IPS-18a (cell line): Measurements from ENCODE around the gene OR52M1.

ENCODE experiments used
- H3K27ac ChIP-seq: one replicate; pipeline ENCODE4 v1.5.1; 2013; ENCODE audit warnings: low read length
- H3K27me3 ChIP-seq: one replicate; pipeline ENCODE4 v1.6.1; 2013; ENCODE audit warnings: mild to moderate bottlenecking, low read length; ENCODE audit not compliant: control insufficient read depth, insufficient read depth
- H3K36me3 ChIP-seq: one replicate; pipeline ENCODE4 v1.6.1; 2013; ENCODE audit warnings: low read depth, low read length; ENCODE audit not compliant: control insufficient read depth
- H3K4me1 ChIP-seq: one replicate; pipeline ENCODE4 v1.6.1; 2013; ENCODE audit warnings: low read depth, low read length; ENCODE audit not compliant: control insufficient read depth
- H3K4me3 ChIP-seq: one replicate; pipeline ENCODE4 v1.5.1; 2013; ENCODE audit warnings: low read length
- H3K9ac ChIP-seq: one replicate; pipeline ENCODE4 v1.6.1; 2013; ENCODE audit warnings: mild to moderate bottlenecking, low read length, moderate library complexity
- H3K9me3 ChIP-seq: one replicate; pipeline ENCODE4 v1.6.1; 2013; ENCODE audit warnings: low read depth, low read length; ENCODE audit not compliant: control insufficient read depth

Gene OR52M1

GRCh38 chr11:4544891-4545290 lies at the start of gene OR52M1:
Gene OR52M1, plus strand, starts transcription at chr11:4545191. Its CDS starts 0 bp downstream, at chr11:4545191.
- Histone ChIP-seq H3K9me3 (no peaks in the 10 kb centered on the region), H3K4me1 (no peaks in the 10 kb centered on the region), H3K9ac (no peak within 1 kb of the TSS), H3K36me3 (no peaks in the 10 kb centered on the region), H3K27ac (no peak within 1 kb of the TSS), H3K27me3 (no peaks in the 10 kb centered on the region), H3K4me3 (no peak within 1 kb of the TSS)

- H3K9me3 ChIP-seq = no peaks in the 10 kb centered on the region
- H3K9ac ChIP-seq = no peak overlapping the region
- H3K4me3 ChIP-seq = no peak overlapping the region
- no peaks in the 10 kb centered on the region for H3K27me3 ChIP-seq
- H3K27ac ChIP-seq = no peak overlapping the region
- H3K36me3 ChIP-seq = no peaks in the 10 kb centered on the region
- no peaks in the 10 kb centered on the region for H3K4me1 ChIP-seq
These were observed 49.5 kb upstream of the OR52M1 start for GRCh38 chr11:4495487-4495886.

GRCh38 chr11:4495986-4496385 lies 49.0 kb upstream of the OR52M1 start:
- Histone ChIP-seq H3K4me1 (no peaks in the 10 kb centered on the region), H3K27me3 (no peaks in the 10 kb centered on the region), H3K36me3 (no peaks in the 10 kb centered on the region), H3K4me3 (no peak overlapping the region), H3K27ac (no peak overlapping the region), H3K9me3 (no peaks in the 10 kb centered on the region), H3K9ac (no peak overlapping the region)

- Histone ChIP-seq H3K36me3 (no peaks in the 10 kb centered on the region), H3K9me3 (no peaks in the 10 kb centered on the region), H3K27me3 (no peaks in the 10 kb centered on the region), H3K4me1 (no peaks in the 10 kb centered on the region), H3K4me3 (no peak overlapping the region), H3K9ac (no peak overlapping the region), H3K27ac (no peak overlapping the region)
These were observed 48.3 kb upstream of the OR52M1 start for GRCh38 chr11:4496557-4497248.

- no peak overlapping the region for H3K4me3 ChIP-seq
- H3K27ac ChIP-seq = no peak overlapping the region
- H3K27me3 ChIP-seq = no peaks in the 10 kb centered on the region
- no peaks in the 10 kb centered on the region for H3K4me1 ChIP-seq
- H3K36me3 ChIP-seq = no peaks in the 10 kb centered on the region
- H3K9me3 ChIP-seq = no peaks in the 10 kb centered on the region
- H3K9ac ChIP-seq = no peak overlapping the region
These were observed 36.1 kb upstream of the OR52M1 start for GRCh38 chr11:4508886-4509285.

- no peaks in the 10 kb centered on the region for H3K27me3 ChIP-seq
- H3K27ac ChIP-seq = no peak overlapping the region
- no peaks in the 10 kb centered on the region for H3K9me3 ChIP-seq
- H3K9ac ChIP-seq = no peak overlapping the region
- no peaks in the 10 kb centered on the region for H3K36me3 ChIP-seq
- H3K4me1 ChIP-seq = no peaks in the 10 kb centered on the region
- H3K4me3 ChIP-seq = no peak overlapping the region
These were observed 33.4 kb upstream of the OR52M1 start for GRCh38 chr11:4511282-4512245.

- H3K36me3 ChIP-seq = no peaks in the 10 kb centered on the region
These were observed 30.8 kb upstream of the OR52M1 start for GRCh38 chr11:4514196-4514595.

GRCh38 chr11:4522339-4522738 lies 22.7 kb upstream of the OR52M1 start:
- no peaks in the 10 kb centered on the region for H3K9me3 ChIP-seq
- no peak overlapping the region for H3K9ac ChIP-seq
- H3K4me1 ChIP-seq = no peaks in the 10 kb centered on the region
- no peaks in the 10 kb centered on the region for H3K27me3 ChIP-seq
- no peak overlapping the region for H3K27ac ChIP-seq
- no peaks in the 10 kb centered on the region for H3K36me3 ChIP-seq
- no peak overlapping the region for H3K4me3 ChIP-seq

More at GRCh38 chr11:4514196-4514595, 30.8 kb upstream of the OR52M1 start:
- H3K4me3 ChIP-seq = no peak overlapping the region
- no peak overlapping the region for H3K27ac ChIP-seq
- no peaks in the 10 kb centered on the region for H3K4me1 ChIP-seq
- H3K9me3 ChIP-seq = no peaks in the 10 kb centered on the region
- H3K27me3 ChIP-seq = no peaks in the 10 kb centered on the region
- H3K9ac ChIP-seq = no peak overlapping the region

- Histone ChIP-seq H3K27me3 (no peaks in the 10 kb centered on the region), H3K27ac (no peak overlapping the region), H3K4me3 (no peak overlapping the region), H3K4me1 (no peaks in the 10 kb centered on the region), H3K9ac (no peak overlapping the region), H3K36me3 (no peaks in the 10 kb centered on the region), H3K9me3 (no peaks in the 10 kb centered on the region)
These were observed 22.2 kb upstream of the OR52M1 start for GRCh38 chr11:4522752-4523151.

- Histone ChIP-seq H3K9me3 (no peaks in the 10 kb centered on the region), H3K4me3 (no peak overlapping the region), H3K27ac (no peak overlapping the region), H3K9ac (no peak overlapping the region), H3K36me3 (no peaks in the 10 kb centered on the region), H3K27me3 (no peaks in the 10 kb centered on the region), H3K4me1 (no peaks in the 10 kb centered on the region)
These were observed 21.3 kb upstream of the OR52M1 start for GRCh38 chr11:4523666-4524065.

- Histone ChIP-seq H3K4me3 (no peak overlapping the region), H3K27ac (no peak overlapping the region), H3K36me3 (no peaks in the 10 kb centered on the region), H3K4me1 (no peaks in the 10 kb centered on the region), H3K9ac (no peak overlapping the region), H3K9me3 (no peaks in the 10 kb centered on the region), H3K27me3 (no peaks in the 10 kb centered on the region)
These were observed 17.1 kb upstream of the OR52M1 start for GRCh38 chr11:4527926-4528325.
